Calu3 (cell line): ENCODE results near the gene SLC36A3. TPM values are rescaled to one million over a fixed set of nuclear protein-coding genes. Genes with fewer than 3 reads are reported as not detected.

ENCODE experiments used
- BruUV-seq: library from RNA; stranded (reverse); fragments of 400-500 nt; replicated peaks from 2 replicates; lab custom pipeline; 2021; lab: Mats Ljungman, UMichigan
- CTCF ChIA-PET: fragments of 300-600 bp; sonication (Branson Sonifier 250); formaldehyde crosslinking; loops from one replicate; lab custom pipeline; 2022; ENCODE audit warnings: antibody characterized with exemption; lab: Charles Lee
- DNase-seq: peaks from one replicate; pipeline ENCODE4 v3.0.0; 2022
- H3K27ac Mint-ChIP-seq: one replicate; pipeline ENCODE4 v1.8.0; 2022; ENCODE audit warnings: mixed read lengths; ENCODE audit not compliant: unreplicated experiment
- H3K27me3 Mint-ChIP-seq: one replicate; pipeline ENCODE4 v1.8.0; 2022; ENCODE audit warnings: mixed read lengths; ENCODE audit not compliant: unreplicated experiment
- H3K36me3 Mint-ChIP-seq: one replicate; pipeline ENCODE4 v1.8.0; 2022; ENCODE audit warnings: mild to moderate bottlenecking, moderate library complexity, mixed read lengths; ENCODE audit not compliant: insufficient read depth, unreplicated experiment
- H3K4me1 Mint-ChIP-seq: one replicate; pipeline ENCODE4 v1.8.0; 2022; ENCODE audit warnings: mild to moderate bottlenecking, low read depth, mixed read lengths; ENCODE audit not compliant: unreplicated experiment
- H3K4me3 Mint-ChIP-seq: one replicate; pipeline ENCODE4 v1.8.0; 2022; ENCODE audit warnings: mild to moderate bottlenecking, low read depth, moderate library complexity, mixed read lengths; ENCODE audit not compliant: unreplicated experiment
- H3K9me3 Mint-ChIP-seq: one replicate; pipeline ENCODE4 v1.8.0; 2022; ENCODE audit warnings: low read depth, mixed read lengths; ENCODE audit not compliant: unreplicated experiment
- intact Hi-C: fragments of 100-400 bp; cut with micrococcal nuclease; formaldehyde crosslinking; loops from one replicate; pipeline ENCODE4 v1.10.0; 2022; ENCODE audit not compliant: unreplicated experiment
- total RNA-seq: library from RNA; stranded (reverse); gene quantifications from 2 replicates; pipeline ENCODE4 v1.2.3, GENCODE V29; 2022
- TF ChIP-seq, protein P1 (sequence below): fragments of 200-600 bp; IDR thresholded peaks from one replicate; pipeline ENCODE4 v1.8.0; 2022; ENCODE audit warnings: antibody characterized with exemption; ENCODE audit not compliant: unreplicated experiment

SLC36A3 gene
- total RNA-seq, 1 experiment from 2014 or later: not detected

- CTCF ChIA-PET: interaction anchor here (0.6 to 2.1 kb wide), 2 partner anchors 8 to 10 kb away, joined by 3 to 7 read pairs; partner anchors contain the start of gene GM2A
- no TSS peak for BruUV-seq
- no peak for DNase-seq
- Mint-ChIP-seq H3K27me3 (no peaks in the 10 kb centered on the region), H3K4me1 (peaks cover 10% of the 10 kb centered on the region), H3K4me3 (no peak overlapping the region), H3K36me3 (no peaks in the 10 kb centered on the region), H3K9me3 (no peaks in the 10 kb centered on the region), H3K27ac (no peak overlapping the region)
- intact Hi-C loops: no loop called here
- TF ChIP-seq, protein P1, sequence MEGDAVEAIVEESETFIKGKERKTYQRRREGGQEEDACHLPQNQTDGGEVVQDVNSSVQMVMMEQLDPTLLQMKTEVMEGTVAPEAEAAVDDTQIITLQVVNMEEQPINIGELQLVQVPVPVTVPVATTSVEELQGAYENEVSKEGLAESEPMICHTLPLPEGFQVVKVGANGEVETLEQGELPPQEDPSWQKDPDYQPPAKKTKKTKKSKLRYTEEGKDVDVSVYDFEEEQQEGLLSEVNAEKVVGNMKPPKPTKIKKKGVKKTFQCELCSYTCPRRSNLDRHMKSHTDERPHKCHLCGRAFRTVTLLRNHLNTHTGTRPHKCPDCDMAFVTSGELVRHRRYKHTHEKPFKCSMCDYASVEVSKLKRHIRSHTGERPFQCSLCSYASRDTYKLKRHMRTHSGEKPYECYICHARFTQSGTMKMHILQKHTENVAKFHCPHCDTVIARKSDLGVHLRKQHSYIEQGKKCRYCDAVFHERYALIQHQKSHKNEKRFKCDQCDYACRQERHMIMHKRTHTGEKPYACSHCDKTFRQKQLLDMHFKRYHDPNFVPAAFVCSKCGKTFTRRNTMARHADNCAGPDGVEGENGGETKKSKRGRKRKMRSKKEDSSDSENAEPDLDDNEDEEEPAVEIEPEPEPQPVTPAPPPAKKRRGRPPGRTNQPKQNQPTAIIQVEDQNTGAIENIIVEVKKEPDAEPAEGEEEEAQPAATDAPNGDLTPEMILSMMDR: no peak
Measured at GRCh38 chr5:151262532-151262931, 41.0 kb downstream of the SLC36A3 start.

- no peaks in the 10 kb centered on the region for H3K27me3 Mint-ChIP-seq
- peaks cover 10% of the 10 kb centered on the region for H3K4me1 Mint-ChIP-seq
- no peaks in the 10 kb centered on the region for H3K36me3 Mint-ChIP-seq
- H3K9me3 Mint-ChIP-seq: no peaks in the 10 kb centered on the region
- no peak overlapping the region for H3K27ac Mint-ChIP-seq
- no peak for DNase-seq
- TF ChIP-seq, protein P1: no peak
- no TSS peak for BruUV-seq
- intact Hi-C loops: no loop called here
- H3K4me3 Mint-ChIP-seq: no peak overlapping the region
- CTCF ChIA-PET: no interaction called here
Measured at GRCh38 chr5:151259931-151260330, 43.6 kb downstream of the SLC36A3 start.

DNA sequence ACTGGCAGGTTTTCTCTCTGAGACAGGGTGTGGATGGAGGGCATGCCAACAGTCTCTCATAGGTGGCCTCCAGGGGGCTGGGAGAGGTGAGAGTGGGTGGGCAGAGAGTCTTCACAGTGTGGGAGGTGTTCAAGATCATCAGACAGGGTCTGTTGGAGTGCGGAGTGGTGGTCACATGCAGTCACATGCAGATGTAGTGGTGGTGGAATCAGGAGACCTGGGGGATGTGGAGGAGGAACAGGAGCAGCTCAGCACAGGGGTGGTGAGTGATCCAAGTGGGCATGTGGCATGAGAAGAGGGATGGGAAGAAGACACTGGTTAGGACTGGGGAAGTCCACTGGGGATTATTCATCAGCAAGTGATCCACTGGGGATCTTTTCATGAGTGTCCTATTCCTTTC, 44.8 kb downstream of the SLC36A3 start:
- intact Hi-C loops: no loop called here
- TF ChIP-seq, protein P1: no peak
- Mint-ChIP-seq H3K36me3 (peaks cover 3% of the 10 kb centered on the region), H3K27ac (no peak overlapping the region), H3K27me3 (no peaks in the 10 kb centered on the region), H3K9me3 (no peaks in the 10 kb centered on the region), H3K4me1 (peaks cover 8% of the 10 kb centered on the region), H3K4me3 (no peak overlapping the region)
- no peak for DNase-seq
- no TSS peak for BruUV-seq
- CTCF ChIA-PET: no interaction called here

GRCh38 chr5:151258201-151258611, 45.4 kb downstream of the SLC36A3 start:
- Mint-ChIP-seq H3K27me3 (no peaks in the 10 kb centered on the region), H3K9me3 (no peaks in the 10 kb centered on the region), H3K4me3 (no peak overlapping the region), H3K36me3 (peaks cover 9% of the 10 kb centered on the region), H3K27ac (no peak overlapping the region), H3K4me1 (peaks cover 10% of the 10 kb centered on the region)
- TF ChIP-seq, protein P1: no peak
- CTCF ChIA-PET: interaction anchor here (0.8 kb wide), 1 partner anchor 23 kb away, joined by 3 read pairs; no protein-coding TSS in a partner anchor
- BruUV-seq: no TSS peak
- intact Hi-C loops: no loop called here
- no peak for DNase-seq
